NCI-H2081 treated with DMSO at 0.1 percent for 48 hours (cell line): ENCODE measurements around the gene MVB12A.
A peak's percentile ranks its signal among the peaks of the same experiment; 100 is the strongest.

Experiments
- DNase-seq: peaks from one replicate; lab custom pipeline; 2025; lab: John Stamatoyannopoulos, UW

The MVB12A gene

DNA sequence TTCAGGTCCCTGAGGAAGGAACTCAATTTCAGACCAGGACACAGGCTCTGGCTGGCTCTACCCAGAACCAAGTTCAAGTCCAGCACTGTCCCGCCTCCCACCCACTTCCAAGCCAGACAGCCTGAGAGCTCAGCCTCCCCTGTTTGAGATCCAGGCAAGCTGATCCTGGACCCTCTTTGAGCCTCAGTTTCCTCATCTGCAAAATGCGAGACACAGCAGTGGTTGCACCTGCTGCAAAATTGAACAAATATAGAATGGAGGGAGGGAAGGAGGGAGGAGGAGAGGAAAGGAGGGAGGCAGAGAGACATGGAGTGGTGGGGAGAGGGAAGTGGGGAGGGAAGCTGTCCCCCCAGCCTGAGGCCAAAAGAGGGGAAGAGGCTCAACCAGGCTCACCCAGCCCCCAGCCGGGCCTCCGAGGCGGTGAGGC lies 27.9 kb downstream of the MVB12A start:
- DNase-seq: no peak

DNA sequence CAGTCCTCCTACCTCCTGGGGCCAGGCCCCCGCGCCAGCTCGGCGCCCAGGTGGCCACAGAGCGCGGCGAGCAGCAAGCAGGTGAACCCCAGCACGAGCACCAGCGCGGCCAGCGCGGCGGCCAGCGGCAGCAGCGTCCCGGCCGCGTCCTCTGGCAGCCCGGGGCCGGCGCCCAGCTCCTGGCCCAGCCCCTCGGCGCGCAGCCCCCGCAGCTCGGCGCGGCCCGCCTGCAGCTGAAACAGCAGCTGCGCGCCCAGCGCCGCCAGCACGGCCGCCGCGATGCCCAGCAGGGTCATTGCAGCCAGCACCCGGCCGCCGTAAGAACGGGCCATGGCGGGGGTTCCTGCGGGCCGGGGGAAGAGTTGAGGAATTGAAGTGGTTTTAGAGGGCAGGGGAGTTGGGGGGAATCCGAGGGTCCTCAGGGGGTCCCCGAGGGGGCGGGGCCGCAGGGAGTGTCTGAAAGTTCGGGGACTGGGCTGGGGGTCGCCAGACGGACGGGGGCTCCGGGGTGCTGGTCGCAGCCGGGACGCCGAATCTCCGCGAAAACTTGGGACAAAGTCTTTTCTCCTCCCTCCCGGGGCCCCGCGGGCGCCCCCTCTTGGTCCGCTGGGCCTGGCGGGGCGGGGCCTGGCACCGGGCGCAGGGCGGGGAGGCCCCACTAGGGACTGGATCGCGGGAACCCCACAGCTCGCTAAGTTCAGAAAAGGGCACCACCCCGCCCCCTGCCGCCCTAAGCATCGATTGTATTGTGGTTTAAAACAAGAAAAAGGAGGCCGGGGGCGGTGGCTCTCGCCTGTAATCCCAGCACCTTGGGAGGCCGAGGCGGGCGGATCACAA lies 28.5 kb downstream of the MVB12A start, which contains the start of gene TMEM221:
Gene TMEM221 (minus strand): TSS at position 538 of the 837 bp plus-strand sequence. CDS start 206 bp downstream, at position 332.
- DNase-seq: no peak

DNA sequence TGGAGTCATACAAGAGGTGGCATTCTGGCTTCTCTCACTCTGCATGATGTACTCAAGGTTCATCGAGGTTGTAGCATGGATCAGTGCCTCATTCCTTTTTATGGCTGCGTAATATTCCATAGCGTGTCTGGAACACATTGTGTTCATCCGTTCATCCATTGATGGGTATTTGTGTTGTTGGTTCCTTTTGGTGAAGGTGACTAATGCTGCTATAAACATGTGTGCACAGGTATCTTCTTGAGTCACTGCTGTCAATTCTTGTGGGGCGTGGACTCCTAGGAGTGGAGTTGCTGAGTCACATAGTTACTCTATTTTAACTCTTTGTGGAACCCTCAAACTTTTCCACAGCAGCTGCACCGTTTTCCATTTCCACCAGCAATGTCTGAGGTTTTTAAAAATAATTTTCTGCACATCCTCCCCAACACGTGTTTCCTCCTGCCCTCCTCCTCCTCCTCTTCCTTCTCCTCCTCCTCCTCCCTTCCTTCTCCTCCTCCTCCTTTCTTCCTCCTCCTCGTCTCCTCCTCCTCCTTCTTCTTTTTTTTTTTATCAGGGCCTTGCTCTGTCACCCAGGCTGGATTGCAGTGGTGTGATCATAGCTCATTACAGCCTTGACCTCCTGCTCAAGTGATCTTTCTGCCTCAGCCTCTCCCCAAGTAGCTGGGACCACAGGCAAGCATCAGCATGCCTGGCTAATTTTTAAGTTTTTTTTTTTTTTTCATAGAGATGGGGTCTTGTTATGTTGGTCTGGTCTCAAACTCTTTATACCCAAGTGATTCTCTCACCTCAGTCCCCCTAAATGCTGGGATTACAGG lies 30.6 kb downstream of the MVB12A start:
- DNase-seq: no peak

DNA sequence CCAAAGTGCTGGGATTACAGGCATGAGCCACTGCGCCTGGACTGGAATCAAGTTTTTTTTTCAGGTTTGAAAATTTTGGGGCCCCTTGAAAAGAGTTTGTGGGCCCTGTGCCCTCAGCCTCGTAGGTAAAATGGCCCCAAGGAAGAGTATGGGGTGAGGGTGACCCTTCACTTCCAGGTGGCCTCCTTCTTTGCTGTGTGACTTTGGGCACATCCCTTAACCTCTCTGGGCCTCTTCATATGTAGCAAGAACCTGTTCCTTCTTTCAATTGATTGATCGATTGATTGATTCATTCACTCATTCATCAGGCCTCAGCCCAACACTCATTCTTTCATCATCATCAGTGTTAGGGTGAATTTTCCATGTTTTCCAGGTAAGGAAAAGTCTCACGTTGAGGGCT lies 32.0 kb downstream of the MVB12A start:
- no peak for DNase-seq

DNA sequence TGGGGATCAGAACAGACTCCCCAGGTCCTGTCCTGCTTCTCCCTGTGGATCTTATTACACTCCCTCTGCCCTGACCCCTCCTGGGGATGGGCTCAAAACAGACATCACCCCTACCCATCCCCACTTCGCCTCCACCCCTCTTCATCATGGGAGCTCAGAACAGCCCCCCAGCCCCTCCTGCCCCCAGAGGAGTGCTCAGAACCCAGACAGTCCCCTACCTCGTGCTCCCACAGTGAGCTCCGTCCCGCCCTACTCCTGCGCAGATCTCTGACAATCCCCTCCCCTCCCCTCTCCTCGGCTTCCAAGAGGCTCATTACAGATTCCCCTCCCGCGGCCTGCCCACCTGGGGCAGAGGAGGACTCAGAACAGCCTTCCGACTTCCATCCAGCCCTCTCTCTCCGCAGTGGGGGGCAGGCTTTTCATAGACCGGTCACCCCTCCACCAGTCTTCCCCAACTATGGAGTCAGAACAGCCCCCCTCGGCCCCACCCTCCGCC lies 34.8 kb downstream of the MVB12A start:
- DNase-seq: no peak

DNA sequence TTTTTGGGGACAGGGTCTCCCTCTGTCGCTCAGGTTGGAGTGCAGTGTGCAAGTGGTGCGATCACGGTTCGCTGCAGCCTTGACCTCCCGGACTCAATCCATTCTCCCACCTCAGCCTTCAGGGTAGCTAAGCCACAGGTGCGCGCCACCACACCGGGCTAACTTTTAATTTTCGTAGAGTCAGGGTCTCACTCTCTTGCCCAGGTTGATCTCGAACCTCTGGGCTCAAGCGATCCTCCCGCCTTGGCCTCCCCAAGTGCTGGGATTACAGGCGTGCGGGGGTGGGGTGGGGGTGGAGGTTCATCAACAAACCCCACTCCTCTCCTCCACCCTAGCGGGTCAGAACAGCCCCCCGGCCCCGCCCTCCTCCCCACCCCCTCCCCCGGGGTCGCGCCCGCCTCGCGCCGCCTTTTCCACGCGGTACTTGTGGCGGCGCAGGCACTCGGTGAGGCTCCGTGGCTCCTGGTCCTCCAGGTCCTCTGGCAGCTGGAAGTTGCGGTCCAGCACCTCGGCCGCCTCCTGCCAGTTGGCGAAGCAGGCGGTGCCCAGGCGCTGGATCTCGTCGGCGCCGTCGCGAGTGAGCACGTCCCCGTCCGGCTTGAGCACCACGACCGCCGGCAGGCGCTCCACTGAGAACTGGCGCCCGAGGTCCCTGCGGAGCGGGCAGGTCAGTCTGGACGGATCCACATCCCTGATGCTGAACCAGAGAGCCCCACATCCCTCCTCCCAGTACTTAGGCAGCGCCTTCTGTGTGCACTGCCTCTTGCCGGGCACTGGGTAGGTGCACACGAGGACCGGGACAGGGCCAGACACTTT lies 35.7 kb downstream of the MVB12A start:
- no peak for DNase-seq

DNA sequence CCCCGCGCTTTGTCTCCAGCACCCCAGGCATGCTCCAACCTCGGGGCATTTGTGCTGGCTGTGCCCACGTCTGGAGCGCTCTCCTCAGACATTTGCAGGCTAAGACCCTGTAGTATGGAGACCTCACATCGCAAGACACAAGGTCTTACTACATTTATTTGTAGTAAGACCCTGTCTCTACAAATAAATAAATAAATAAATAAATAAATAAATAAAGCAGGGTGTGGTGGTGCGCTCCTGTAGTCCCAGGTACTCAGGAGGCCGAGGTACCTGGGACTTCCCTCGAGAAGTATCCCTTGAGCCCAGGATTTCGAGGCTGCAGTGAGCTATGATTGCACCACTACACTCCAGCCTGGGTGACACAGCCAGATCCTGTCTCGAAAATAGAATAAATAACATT lies 36.3 kb downstream of the MVB12A start:
- DNase-seq: no peak

DNA sequence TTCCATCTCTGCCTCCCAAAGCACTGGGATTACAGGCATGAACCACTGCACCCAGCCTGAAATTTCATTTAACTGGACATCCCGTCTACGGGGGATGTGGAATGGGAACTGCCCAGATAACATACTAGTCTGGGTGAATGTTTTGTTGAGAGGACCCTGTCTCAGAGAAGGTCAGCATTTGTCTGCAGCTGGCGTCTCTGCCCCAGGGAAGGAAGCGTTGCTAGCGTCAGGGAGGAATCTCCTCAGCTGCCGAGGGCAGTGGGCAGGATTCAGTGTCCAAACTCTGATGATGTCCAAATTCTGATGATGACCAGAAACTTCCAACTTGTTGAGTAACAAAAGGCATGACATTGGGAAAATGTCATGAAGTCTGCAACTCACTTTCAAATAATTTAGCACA lies 37.8 kb downstream of the MVB12A start:
- no peak for DNase-seq

DNA sequence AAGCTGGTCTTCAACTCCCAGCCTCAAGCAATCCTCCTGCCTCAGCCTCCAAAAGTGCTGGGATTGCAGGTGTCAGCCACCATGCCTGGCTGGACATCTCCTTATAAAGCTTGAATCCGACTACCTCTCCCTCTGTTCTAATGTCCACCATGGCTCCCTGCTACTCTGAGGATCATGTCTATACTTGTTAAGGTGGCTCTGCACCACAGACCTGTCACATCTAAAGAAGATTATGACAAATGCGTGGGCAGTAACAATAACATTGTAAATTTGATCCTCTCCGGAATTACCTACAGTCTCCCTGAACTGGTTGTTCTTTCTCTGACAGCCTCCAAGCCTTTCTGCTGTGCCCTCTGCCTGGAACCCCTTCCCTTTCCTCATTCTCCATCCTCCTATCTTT lies 39.1 kb downstream of the MVB12A start:
- DNase-seq: no peak

DNA sequence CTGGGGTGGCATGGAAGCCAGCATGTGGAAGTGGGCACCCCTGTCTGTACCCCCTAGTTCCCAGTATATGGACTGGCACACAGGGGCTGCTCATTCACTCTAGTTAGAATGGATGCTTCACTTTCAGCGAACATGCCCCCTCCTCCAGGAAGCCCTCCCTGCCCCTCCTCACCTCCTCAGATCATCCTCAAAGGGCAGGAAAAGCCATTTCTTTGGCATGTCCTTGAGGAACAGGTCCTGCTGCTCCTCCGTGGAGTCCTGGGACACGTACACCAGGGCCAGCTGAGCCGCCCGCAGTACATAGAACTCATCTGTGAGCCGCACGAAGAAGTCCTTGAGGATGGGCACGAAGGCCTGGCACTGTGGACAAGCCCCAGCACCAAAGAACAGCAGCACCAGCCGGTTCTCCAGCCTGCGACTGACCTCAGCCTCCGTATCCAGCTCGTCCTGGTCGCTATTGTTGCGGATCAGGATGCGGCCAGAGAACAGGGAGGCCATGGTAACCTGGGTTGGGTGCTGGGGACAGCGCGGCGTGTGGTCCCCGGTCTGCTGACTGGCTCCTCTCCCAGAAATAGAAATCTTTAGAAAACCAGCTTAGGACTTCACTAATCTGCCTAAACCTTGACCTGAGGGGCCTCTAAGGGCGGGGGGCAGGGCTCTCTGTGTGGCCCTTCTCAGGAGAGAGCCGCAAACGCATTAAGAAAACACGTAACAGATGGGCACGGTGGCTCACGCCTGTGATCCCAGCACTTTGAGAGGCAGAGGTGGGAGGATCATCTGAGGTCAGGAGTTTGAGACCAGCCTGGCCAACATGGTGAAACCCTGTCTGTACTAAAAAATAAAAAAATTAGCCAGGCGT lies 40.8 kb downstream of the MVB12A start, which contains the start of gene NXNL1:
Gene NXNL1 (minus strand): TSS at position 555 of the 859 bp plus-strand sequence. CDS start 57 bp downstream, at position 498.
- no peak for DNase-seq

DNA sequence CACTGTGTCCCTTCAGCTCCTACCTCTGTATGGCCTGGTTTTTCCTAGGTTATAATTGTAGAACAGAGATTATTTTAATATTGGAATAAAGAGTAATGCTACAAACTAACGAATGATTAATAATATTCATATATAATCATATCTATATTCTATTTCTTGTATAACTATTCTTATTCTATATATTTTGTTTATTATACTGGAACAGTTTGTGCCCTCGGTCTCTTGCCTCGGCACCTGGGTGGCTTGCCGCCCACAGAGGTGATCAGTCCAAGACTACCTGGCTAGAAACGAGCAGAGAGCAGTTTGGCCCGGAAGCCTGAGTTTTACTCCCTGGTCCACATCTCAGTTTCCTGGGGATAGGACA lies 46.6 kb downstream of the MVB12A start:
- no peak for DNase-seq

DNA sequence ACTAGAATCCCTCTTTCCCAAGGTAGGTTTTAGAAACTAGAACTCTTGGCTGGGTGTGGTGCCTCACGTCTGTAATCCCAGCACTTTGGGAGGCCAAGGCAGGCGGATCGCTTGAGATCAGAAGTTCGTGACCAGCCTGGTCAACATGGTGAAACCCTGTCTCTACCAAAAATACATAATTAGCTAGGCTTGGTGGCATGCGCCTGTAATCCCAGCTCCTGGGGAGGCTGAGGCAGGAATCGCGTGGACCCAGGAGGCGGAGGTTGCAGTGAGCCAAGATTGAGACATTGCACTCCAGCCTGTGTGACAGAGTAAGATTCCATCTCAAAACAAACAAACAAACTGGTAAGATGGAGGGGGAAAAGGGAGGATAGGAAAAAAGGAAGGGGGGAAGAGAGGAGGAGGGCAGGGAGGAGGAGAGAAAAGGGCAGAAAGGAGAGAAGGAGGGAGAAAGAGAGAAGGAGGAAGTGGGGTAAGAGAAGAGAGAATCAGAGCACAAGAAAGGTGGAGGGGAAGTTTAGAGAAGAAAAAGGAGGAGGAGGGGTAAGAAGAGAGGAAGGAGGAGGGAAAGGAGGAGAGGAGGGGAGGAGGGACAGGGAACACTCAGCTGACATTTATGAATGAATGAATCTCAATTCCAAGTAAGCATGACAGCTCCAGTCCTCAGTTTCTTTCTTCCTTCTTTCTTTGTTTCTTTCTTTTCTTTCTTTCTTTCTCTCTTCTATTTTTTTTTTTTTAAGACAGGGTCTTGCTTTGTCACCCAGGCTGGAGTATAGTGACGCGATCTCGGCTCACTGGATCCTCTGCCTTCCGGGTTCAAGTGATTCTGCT lies 47.8 kb downstream of the MVB12A start:
- no peak for DNase-seq

DNA sequence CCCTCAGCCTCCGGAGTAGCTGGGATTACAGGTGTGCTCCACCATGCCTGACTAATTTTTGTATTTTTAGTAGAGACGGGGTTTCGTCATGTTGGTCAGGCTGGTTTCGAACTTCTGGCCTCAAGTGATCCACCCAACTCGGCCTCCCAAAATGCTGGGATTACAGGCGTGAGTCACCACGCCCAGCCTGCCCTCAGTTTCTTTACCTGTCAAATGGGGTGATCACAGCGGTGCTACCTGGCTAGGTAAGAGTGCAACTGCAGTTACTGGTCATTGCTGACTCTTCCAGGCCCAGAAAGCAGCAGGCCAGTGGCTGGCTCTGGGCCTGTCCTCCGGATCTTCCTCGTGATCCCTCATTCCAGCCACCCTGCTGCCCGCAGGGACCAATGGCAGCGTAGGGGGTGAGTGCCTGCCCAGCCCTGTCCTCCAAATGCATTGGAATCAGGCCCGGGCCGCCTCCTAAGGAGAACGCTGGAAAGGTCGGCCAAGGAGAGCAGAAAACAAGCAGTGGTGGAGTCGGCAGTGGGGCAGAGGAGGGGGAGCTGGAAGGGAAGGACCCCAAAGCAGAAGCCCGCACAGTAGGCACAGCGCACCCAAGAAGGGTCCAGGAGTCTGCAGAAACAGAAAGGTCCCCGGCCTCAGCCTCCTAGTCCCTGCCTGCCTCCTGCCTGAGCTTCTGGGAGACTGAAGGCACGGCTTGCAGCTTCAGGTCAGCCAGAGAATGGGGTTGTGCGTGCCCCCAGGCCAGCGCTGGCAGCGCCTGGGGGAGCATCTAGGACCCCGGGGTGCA lies 48.6 kb downstream of the MVB12A start:
- DNase-seq: no peak

DNA sequence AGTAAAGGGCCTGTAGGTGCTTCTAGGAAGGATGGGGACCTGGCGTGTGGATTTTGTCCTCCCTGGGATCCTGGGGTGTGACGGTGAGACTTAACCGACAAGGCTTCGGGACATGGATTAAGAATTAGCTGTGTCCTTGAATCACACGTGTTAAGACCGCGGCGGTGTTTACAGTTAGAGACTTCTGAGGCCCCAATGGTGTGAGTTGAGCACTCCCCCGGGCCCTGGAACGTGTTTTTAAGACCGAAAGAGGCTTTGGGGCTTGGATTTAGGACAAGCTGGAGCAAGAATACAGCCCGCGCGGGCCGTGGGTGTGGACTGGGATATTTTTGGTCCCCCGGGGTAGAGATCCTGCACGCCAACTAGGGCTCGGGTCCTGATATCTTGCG lies 49.2 kb downstream of the MVB12A start:
- DNase-seq: no peak

DNA sequence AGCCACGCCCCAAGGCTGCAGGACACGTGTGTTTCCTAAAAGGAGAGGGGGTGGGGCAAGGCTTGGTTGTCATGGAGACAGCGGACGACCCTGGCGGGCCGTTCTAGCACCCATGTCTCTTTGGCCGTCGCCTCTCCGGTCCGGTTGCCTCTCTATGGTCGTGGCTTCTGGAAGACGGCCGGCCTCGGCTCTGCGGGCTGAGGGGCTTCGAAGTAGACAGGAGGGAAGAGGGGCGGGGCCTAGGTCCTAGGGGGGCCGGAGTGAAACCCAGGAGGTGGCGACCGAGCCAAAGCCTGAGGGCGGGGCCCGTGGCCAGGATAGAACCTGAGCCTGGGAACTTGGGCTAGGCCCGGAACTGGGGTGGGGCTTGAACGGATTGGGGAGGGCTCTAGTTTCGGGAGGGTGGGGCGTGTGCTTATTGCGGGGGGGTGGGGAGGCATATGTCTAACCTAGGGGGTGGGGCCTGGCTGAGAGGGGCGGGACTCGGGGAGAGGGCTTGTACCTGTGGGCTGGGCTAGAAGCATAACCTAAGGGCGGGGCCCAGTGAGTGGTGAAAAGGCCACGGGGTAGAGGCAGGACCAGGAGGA lies 49.7 kb downstream of the MVB12A start:
- peak; percentile 48 for DNase-seq

DNA sequence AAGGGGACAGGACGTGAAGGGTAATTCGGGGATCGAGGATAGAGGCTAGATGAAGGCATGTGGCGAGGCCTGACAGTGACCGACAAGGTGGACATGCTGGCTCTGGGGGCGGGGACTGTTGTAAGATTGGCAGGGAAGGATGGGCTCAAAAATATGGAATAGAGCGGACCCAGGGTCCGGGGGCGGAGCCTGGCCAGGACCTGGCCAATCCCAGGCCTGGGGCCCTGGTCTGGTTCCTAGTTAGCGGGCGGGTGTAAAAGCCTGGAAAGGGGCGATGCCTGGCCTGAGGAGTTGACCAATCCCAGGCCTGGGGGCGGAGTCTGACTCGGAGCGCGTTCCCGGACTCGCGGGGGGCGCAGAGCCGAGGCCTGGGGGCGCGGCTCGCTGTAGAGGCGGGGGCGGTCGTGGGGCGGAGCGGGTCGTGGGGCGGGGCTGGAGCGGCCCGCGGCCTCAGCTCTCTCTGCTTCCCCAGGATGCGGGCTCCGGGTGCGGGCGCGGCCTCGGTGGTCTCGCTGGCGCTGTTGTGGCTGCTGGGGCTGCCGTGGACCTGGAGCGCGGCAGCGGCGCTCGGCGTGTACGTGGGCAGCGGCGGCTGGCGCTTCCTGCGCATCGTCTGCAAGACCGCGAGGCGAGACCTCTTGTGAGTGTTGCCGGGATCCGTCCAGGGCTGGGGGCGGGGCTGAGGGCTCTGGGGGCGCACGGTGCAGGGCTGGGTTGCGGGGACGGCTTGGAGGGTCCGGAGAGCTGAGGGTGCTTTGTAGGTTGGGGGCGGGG lies 50.4 kb downstream of the MVB12A start, which contains the start of gene SLC27A1:
Gene SLC27A1 (plus strand): TSS at position 457 of the 774 bp plus-strand sequence. CDS start 17 bp downstream, at position 474.
- DNase-seq: peak; percentile 92

DNA sequence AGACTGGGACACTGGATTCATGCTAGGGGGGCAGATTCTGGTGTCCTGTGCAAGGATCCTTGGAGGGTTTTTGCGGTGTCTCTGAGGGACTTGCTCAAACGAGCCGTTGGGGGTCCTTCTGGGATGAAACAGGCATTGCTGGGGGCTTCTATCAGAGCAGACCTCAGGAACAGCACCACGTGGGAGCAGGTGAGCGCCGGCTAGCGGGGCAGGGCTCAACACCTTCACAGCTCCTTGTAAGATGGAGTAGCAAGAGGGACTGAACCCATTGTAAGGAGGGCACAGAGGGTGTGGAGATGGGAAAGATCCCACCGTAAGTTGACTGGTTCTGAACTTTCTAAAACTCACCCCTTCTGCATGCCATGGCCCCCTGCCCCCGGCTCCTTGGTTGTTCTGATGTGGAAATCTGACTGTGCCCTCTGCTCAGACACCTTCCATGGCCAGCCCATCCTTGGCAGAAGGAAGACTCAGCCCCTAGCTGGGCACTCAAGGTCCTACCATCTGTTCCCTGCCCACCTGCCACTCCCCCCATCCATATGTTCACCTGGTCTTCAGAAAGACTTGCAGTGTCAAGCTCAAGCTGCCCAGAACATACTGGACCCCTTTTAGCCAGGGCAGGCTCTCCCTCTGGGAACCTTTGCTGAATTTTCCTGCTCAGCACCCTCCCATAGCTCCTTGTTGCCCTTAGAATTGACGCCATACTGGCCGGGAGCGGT lies 51.7 kb downstream of the MVB12A start:
- no peak for DNase-seq
